ENCODE measurements around the gene CSF1R. TPM values are rescaled to one million over a fixed set of nuclear protein-coding genes. Genes with fewer than 3 reads are reported as not detected.
"Not testable (repeated sequence)": the region's sequence is repeated elsewhere in the genome, so short reads cannot be mapped to it uniquely, and the experiment has no call there.

CSF1R gene
- polyA plus RNA-seq, 1 experiment = 0.09 TPM

DNA sequence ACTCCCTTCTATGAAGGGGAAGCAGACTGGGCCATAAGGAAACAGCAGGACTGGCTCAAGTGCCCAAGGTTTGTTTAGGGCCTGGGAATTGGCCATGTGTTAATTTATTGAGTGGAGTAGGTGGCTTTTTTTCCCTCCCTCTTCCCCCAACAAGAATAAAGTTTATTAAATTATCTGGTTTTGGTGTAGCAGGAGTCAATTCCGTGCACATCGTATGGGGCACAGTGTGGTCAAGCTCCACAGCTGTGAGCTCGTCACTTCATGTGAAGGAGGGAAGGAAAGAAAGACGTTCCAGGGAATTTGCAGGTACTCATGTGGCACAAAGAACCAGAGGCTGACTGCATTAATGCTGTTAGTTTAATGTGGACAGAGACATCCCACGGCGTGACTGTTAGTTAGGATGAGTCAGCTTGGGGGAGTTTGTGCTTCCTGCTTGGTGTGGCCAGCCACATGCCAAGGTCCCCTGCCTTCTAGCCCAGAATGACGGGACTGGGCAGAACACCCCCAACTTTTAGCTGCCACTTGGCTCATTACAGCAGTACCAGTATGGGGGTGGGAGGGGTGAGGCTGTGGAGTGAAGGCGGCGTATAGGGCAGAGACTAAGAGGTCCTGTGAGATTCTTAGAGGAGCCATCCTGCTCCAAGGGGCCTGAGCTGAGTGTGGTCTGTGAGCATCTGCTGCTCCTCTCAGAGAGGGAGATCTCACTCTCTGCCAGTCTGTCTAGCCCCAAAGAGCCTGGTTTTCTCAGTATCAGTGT lies 33.2 kb downstream of the CSF1R start:
- POLR2A ChIA-PET = no interaction called here
- TF ChIP-seq, protein P1, sequence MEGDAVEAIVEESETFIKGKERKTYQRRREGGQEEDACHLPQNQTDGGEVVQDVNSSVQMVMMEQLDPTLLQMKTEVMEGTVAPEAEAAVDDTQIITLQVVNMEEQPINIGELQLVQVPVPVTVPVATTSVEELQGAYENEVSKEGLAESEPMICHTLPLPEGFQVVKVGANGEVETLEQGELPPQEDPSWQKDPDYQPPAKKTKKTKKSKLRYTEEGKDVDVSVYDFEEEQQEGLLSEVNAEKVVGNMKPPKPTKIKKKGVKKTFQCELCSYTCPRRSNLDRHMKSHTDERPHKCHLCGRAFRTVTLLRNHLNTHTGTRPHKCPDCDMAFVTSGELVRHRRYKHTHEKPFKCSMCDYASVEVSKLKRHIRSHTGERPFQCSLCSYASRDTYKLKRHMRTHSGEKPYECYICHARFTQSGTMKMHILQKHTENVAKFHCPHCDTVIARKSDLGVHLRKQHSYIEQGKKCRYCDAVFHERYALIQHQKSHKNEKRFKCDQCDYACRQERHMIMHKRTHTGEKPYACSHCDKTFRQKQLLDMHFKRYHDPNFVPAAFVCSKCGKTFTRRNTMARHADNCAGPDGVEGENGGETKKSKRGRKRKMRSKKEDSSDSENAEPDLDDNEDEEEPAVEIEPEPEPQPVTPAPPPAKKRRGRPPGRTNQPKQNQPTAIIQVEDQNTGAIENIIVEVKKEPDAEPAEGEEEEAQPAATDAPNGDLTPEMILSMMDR (IDR thresholded peaks at IDR 0.05; ENCODE audit: low read depth, low read length) = no peak
- H3K27me3 ChIP-seq (ENCODE audit: control insufficient read depth, insufficient read depth, low read length) = no peaks in the 10 kb centered on the region
- H3K9me3 ChIP-seq (ENCODE audit: control insufficient read depth, insufficient read depth, low read length) = no peaks in the 10 kb centered on the region; the same call in 1 of the 2 replicates
- no peak overlapping the region for H3K4me3 ChIP-seq (ENCODE audit: low read depth, low read length)
- CTCF ChIA-PET = interaction anchor here (1.1 kb wide), 1 partner anchor 110 kb away, joined by 4 read pairs; no protein-coding TSS in a partner anchor
- no peak for DNase-seq (ENCODE audit: low read depth, low spot score)
- peak overlapping the region; percentile 68 for H3K27ac ChIP-seq (ENCODE audit: low read depth, low read length)

DNA sequence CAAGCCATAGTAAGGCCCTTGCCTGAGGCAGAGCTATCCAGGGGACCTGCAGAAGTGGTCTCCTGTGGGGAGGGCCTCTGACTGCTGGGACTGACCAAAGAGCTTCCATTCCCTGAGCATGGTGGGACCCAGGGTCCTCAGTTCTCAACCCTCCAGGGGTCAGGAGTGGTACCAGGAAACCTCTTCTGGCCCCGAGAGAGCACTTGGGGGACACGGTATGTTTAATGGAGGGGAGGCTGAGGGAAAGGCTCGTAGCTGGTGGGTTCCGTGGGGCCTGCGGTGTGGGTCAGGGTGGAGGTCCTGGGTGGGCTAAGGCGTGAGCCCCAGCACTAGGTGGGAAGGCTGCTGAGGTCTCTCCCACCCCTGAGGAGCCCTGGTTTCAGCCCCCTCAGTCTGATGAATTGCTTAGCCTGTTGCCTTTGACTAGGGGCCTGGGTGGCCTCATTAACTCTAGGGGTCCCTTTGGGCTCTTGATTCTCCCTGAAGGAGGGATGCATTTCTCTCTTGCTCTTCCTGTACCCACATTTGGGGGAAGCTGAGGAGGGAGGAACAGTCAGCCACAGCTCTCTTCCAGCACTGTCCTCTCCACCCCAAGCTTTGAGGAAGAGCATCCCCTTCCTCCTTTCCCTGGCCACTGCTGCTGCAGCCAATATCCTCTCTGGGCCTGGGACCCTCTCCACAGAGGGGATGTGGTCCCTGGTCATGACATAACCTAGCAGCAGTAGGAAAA lies 34.0 kb downstream of the CSF1R start:
- Histone ChIP-seq H3K9me3 (ENCODE audit: control insufficient read depth, insufficient read depth, low read length) (no peaks in the 10 kb centered on the region; the same call in 1 of the 2 replicates), H3K27ac (ENCODE audit: low read depth, low read length) (peak overlapping the region; percentile 68), H3K27me3 (ENCODE audit: control insufficient read depth, insufficient read depth, low read length) (no peaks in the 10 kb centered on the region), H3K4me3 (ENCODE audit: low read depth, low read length) (no peak overlapping the region)
- no peak for DNase-seq (ENCODE audit: low read depth, low spot score)
- CTCF ChIA-PET = no interaction called here
- TF ChIP-seq, protein P1 (IDR thresholded peaks at IDR 0.05; ENCODE audit: low read depth, low read length) = no peak
- POLR2A ChIA-PET = no interaction called here

- ChIA-PET CTCF (no interaction called here), POLR2A (no interaction called here)
- peak overlapping the region; percentile 11 for H3K27ac ChIP-seq (ENCODE audit: low read depth, low read length)
- no peaks in the 10 kb centered on the region; the same call in 1 of the 2 replicates for H3K9me3 ChIP-seq (ENCODE audit: control insufficient read depth, insufficient read depth, low read length)
- no peak overlapping the region for H3K4me3 ChIP-seq (ENCODE audit: low read depth, low read length)
- TF ChIP-seq, protein P1 (IDR thresholded peaks at IDR 0.05; ENCODE audit: low read depth, low read length) = no peak
- no peaks in the 10 kb centered on the region for H3K27me3 ChIP-seq (ENCODE audit: control insufficient read depth, insufficient read depth, low read length)
- no peak for DNase-seq (ENCODE audit: low read depth, low spot score)
Observed at GRCh38 chr5:150051657-150052195, 34.6 kb downstream of the CSF1R start.

- CTCF ChIA-PET; H3K9me3 ChIP-seq (ENCODE audit: control insufficient read depth, insufficient read depth, low read length); DNase-seq (ENCODE audit: low read depth, low spot score); H3K27me3 ChIP-seq (ENCODE audit: control insufficient read depth, insufficient read depth, low read length); H3K4me3 ChIP-seq (ENCODE audit: low read depth, low read length); H3K27ac ChIP-seq (ENCODE audit: low read depth, low read length): not testable (repeated sequence)
- POLR2A ChIA-PET = interaction anchor here (0.9 kb wide), 1 partner anchor 14 kb away, joined by 5 read pairs; no protein-coding TSS in a partner anchor
Observed at GRCh38 chr5:150050172-150050811, 36.1 kb downstream of the CSF1R start.

DNA sequence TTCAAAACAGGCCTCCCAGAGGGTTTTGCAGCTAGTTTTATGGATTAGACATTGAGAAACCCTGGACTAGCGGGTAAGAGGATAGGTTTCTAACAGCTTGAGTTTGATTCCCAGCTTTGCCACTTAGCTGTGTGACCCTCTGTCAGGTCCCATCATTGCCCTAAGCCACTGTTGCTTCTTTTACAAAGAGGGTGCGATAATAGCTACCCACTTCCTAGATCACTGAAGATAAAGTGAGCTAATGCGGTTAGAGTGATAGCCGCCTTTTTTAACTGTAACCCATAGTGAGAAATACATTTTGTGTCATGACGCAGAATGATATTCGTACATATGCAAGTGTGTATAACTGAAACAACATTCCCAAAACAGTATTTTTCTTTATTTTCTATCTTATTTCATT lies 40.3 kb downstream of the CSF1R start:
- H3K9me3 ChIP-seq (ENCODE audit: control insufficient read depth, insufficient read depth, low read length) = no peaks in the 10 kb centered on the region
- no peak overlapping the region for H3K27ac ChIP-seq (ENCODE audit: low read depth, low read length)
- POLR2A ChIA-PET = no interaction called here
- CTCF ChIA-PET = no interaction called here
- no peak for DNase-seq (ENCODE audit: low read depth, low spot score)
- TF ChIP-seq, protein P1 (IDR thresholded peaks at IDR 0.05; ENCODE audit: low read depth, low read length) = no peak
- H3K27me3 ChIP-seq (ENCODE audit: control insufficient read depth, insufficient read depth, low read length) = no peaks in the 10 kb centered on the region
- no peak overlapping the region for H3K4me3 ChIP-seq (ENCODE audit: low read depth, low read length)

All from AG04450 (cell line).